ENCODE data around the gene DGKD. TPM values are rescaled to one million over a fixed set of nuclear protein-coding genes. Genes with fewer than 3 reads are reported as not detected.

The DGKD gene
- total RNA-seq, 6 experiments from 2014 or later, result 6.5 to 16.6 (median 14.2) TPM

DNA sequence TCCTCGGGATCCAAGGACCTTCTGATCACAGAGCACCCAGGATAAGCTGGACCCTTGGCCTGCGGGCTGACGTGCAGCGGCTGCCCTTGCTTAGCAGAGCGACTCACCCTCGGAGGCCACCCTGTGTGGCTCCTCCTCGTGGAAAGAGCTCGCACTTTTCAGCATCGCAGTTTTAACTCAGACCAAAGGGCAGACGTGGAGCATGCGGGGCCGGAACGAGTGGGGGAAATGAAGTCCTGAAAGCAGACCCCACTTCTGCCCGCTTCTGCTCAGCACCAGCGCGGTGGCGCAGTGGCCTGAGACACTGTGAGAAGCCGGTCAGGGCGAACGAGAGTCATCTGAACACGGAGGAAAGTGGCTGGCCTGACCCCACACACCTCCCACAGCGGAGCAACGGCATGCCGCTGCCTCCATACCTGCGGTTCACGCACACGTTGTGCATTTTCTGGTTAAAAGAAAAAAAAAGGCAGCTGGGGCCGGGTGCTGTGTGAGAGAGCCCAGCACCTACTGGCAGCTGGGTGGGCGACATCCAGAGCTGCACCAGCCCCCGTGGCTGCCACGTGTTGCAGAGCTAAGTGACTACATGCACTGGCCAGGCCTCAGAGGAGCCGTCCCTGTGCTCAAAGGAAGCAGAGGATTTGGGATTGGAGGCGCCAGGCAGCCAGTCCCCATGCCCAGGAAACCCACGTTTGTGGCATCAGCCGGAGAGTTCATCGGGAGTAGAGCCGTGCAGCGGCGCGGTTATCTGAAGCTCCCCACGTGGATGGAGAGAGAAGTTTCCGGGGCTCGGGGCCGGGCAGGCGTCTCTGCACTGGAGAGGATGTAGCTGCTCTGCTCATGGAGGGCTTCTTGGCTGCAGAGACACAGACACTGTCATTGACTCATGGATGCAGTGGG is 122.6 kb downstream of the DGKD start:
- DNase-seq (peak in 1 of 3 donors; percentile 27), ATAC-seq (no peak)
- no peaks in the 10 kb centered on the region for H3K9me3 ChIP-seq
- TF ChIP-seq POLR2A (IDR thresholded peaks at IDR 0.05) (no peak), CTCF (IDR thresholded peaks at IDR 0.05) (no peak)
- no peak overlapping the region for H3K4me3 ChIP-seq
- H3K27ac ChIP-seq, result no peak overlapping the region
- WGBS (ENCODE audit: insufficient coverage, low coverage, low lambda C conversion rate, missing lambda C conversion rate), result 94% methylated on average over 12 of the region's 45 CpGs
- H3K36me3 ChIP-seq, result peaks cover 0 to 18% (median 0%) of the 10 kb centered on the region in 4 donors
- H3K4me1 ChIP-seq, result no peaks in the 10 kb centered on the region
- intact Hi-C loops (cut with DNase I), result no loop called here
- no peaks in the 10 kb centered on the region for H3K27me3 ChIP-seq

- no peak overlapping the region for H3K27ac ChIP-seq
- no peaks in the 10 kb centered on the region for H3K27me3 ChIP-seq
- intact Hi-C loops (cut with DNase I), result no loop called here
- H3K4me3 ChIP-seq, result no peak overlapping the region
- WGBS (ENCODE audit: insufficient coverage, low coverage, low lambda C conversion rate, missing lambda C conversion rate), result 96% methylated on average over 11 of the region's 29 CpGs
- H3K36me3 ChIP-seq, result peaks cover 0 to 20% (median 4%) of the 10 kb centered on the region in 4 donors
- DNase-seq, result peak in 1 of 3 donors; percentile 31
- no peak for TF ChIP-seq POLR2A (IDR thresholded peaks at IDR 0.05)
- no peak for TF ChIP-seq CTCF (IDR thresholded peaks at IDR 0.05)
- ATAC-seq, result no peak
- no peaks in the 10 kb centered on the region for H3K4me1 ChIP-seq
- no peaks in the 10 kb centered on the region for H3K9me3 ChIP-seq
These were observed 123.5 kb downstream of the DGKD start for GRCh38 chr2:233477548-233478433.

DNA sequence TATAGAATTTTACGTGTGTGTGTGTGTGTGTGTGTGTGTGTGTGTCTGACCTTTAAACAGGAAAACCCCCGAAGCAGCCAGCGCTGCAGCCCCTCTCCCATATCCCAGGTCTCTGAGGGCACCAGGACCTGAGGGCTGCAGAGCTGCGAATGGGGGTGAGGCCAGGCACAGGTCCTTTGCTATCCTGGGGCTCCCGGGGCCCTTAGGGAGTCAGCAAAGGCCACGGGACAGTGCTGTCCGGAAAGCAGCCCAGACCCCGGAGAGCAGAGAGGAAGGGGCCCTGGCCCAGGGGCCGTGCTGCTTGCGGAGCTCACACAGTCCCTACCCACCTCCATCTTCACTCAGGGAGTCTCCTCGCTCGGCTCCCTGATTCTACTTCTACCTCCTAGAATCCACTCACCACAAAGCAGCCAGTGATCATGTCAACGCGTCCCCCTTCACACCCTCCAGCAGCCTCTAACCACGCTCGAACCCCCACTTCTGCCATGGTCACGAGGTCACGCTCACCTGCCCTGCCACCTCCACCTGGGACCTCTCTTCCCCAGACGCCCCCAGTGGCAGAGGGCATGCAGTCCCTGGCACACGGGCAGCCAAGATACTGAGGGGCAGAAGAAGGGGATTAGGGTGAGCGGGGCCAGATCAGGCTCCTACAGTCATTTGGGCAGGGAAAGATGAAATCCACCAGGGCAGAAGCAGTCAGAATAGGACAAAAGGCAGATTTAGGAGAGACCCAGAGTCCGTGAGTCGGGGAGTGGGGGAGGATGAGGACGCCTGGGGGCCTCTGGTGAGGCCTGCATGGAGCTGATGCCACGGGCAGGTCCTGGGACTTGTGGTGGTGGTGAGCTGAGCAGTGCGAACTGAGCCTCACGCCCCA is 125.6 kb downstream of the DGKD start:
- intact Hi-C loops (cut with DNase I), result no loop called here
- peak in 1 of 4 donors; percentile 18 for ATAC-seq
- DNase-seq, result peak in 2 of 3 donors; percentile 21 to 33
- Histone ChIP-seq H3K4me1 (no peaks in the 10 kb centered on the region), H3K9me3 (no peaks in the 10 kb centered on the region), H3K27me3 (no peaks in the 10 kb centered on the region), H3K4me3 (no peak overlapping the region), H3K36me3 (peaks cover 0 to 40% (median 11%) of the 10 kb centered on the region in 4 donors), H3K27ac (no peak overlapping the region)
- WGBS (ENCODE audit: insufficient coverage, low coverage, low lambda C conversion rate, missing lambda C conversion rate), result 91% methylated on average over 13 of the region's 27 CpGs
- TF ChIP-seq CTCF (IDR thresholded peaks at IDR 0.05) (no peak), POLR2A (IDR thresholded peaks at IDR 0.05) (no peak)
